ENCODE data around the gene DLX3. TPM values are rescaled to one million over a fixed set of nuclear protein-coding genes. Genes with fewer than 3 reads are reported as not detected.

The DLX3 gene
- total and polyA plus RNA-seq, 2 of the 8 experiments (the other 6 are each of a cell fraction or from before 2014, with no cell fraction given) = 0.15 to 0.20 TPM

DNA sequence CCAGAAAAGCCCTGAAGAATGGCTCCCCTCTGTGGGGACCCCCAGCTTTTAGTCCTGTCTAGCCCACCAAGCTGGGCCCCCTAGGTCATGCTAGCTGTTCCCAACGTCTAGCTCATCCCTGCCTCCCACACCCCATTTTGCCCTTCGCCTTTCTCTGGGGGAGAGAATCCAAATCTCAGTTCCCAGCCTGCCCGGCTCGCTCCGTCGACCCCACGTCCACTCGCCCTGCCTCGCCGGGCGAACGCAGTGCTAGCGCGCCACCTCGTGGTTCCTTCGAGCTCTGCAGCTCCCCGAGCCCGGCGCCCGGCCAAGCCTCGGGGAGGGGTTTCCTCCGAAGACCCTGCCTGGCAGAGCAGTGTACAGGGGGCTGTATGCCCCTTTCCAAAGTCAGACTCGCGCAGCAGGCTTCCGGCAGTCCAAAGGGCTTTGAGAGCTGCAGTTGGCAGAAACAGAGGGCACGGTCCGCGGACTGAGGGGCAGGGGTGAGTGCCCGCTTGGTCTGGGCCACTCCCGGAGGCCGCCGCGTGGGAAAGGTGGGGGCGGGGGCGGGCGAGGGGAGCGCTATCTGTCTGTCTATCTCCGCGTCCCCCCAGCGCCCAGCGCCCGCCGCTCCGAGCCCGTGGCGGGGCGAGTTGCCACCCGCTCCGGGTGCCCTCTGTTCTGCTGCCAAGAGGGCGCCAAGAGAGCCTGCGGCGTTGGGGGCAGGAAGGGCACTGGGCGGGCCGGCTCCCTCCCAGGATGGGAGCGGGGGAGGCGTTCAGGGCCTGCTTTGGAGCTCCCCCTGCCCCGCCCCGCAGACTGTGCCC, 1.7 kb upstream of the DLX3 start:
- peaks cover 2 to 15% of the 10 kb centered on the region in 2 experiments for H4K20me1 ChIP-seq (replicated peaks in 1 of 2; ENCODE audit: control insufficient read depth in 1 of 2, insufficient read depth in 2 of 2, low read length in 2 of 2)
- H3K4ac ChIP-seq (replicated peaks; ENCODE audit: insufficient read length, low read depth, low read length) = no peak overlapping the region
- peak overlapping the region; percentile 52; the same call in 1 of the 2 replicates for H2AFZ ChIP-seq (ENCODE audit: low read length)
- POLR2A ChIA-PET (ENCODE audit: partially characterized antibody) = interaction anchor here (0.8 to 5.6 kb wide), 11 partner anchors 11 to 233 kb away, joined by 3 to 28 read pairs (median 4); partner anchors contain the start of genes FAM117A and KAT7
- no peaks in the 10 kb centered on the region for H3K79me1 ChIP-seq (ENCODE audit: low read depth, low read length)
- H3K56ac ChIP-seq (replicated peaks; ENCODE audit: insufficient read length, low read depth, low read length) = no peak overlapping the region
- H3K4me1 ChIP-seq (replicated peaks in 1 of 4; ENCODE audit: control insufficient read depth in 3 of 4, insufficient read depth in 4 of 4, low read length in 3 of 4) = peaks cover 7 to 35% (median 15%) of the 10 kb centered on the region in 4 experiments; a peak in 6 of 7 replicates
- H3K79me2 ChIP-seq (ENCODE audit: control insufficient read depth in 1 of 2, insufficient read depth in 2 of 2, low read length in 2 of 2) = no peaks in the 10 kb centered on the region
- no peak overlapping the region for H2BK20ac ChIP-seq (ENCODE audit: low read length)
- H3K9me3 ChIP-seq (ENCODE audit: insufficient read depth in 2 of 2, low read depth in 1 of 2, low read length in 1 of 2) = peaks cover 0 to 5% of the 10 kb centered on the region in 2 experiments; a peak in 1 of 4 replicates
- no peak overlapping the region for H2AK5ac ChIP-seq (ENCODE audit: low read depth, low read length)
- H3K9ac ChIP-seq (replicated peaks in 1 of 4; ENCODE audit: extremely low read depth in 1 of 4, low read depth in 3 of 4, low read length in 3 of 4) = no peak overlapping the region
- peaks cover 44 to 76% (median 66%) of the 10 kb centered on the region in 4 experiments for H3K27me3 ChIP-seq (replicated peaks in 1 of 4; ENCODE audit: control insufficient read depth in 3 of 4, extremely low read depth in 1 of 4, insufficient read depth in 3 of 4, low read length in 3 of 4)
- no peak overlapping the region for H2BK12ac ChIP-seq (ENCODE audit: low read depth, low read length)
- H2BK15ac ChIP-seq (ENCODE audit: low read length) = peak overlapping the region; percentile 61; the same call in 1 of the 2 replicates
- no peak overlapping the region for H4K91ac ChIP-seq (replicated peaks; ENCODE audit: insufficient read length, low read length)
- H3K4me3 ChIP-seq (ENCODE audit: extremely low read depth in 1 of 4, insufficient read depth in 2 of 4, low read depth in 3 of 4, low read length in 4 of 4) = peak overlapping the region in 3 of 4 experiments; percentile 33 to 64 (median 43); a peak in 5 of 8 replicates
- H3K18ac ChIP-seq (ENCODE audit: extremely low read depth, low read length) = peak overlapping the region; percentile 81; the same call in 1 of the 2 replicates
- peak overlapping the region; percentile 5 to 96; a peak in 3 of 4 replicates for H3K4me2 ChIP-seq (ENCODE audit: insufficient read depth in 1 of 2, low read depth in 2 of 2, low read length in 2 of 2)
- H3K14ac ChIP-seq (ENCODE audit: insufficient read length) = no peak overlapping the region
- FAIRE-seq (no peak), DNase-seq (ENCODE audit: low read depth in 1 of 2, low spot score in 2 of 2) (peak in 1 of 2 experiments; percentile 96)
- no peak overlapping the region for H3K27ac ChIP-seq (ENCODE audit: low read depth, low read length)
- no peak overlapping the region; the same call in 1 of the 2 replicates for H4K8ac ChIP-seq (ENCODE audit: extremely low read depth, insufficient read depth, low read length)
- CTCF ChIA-PET (ENCODE audit: partially characterized antibody) = interaction anchor here (0.8 to 18.5 kb wide), 45 partner anchors 9 to 565 kb away, joined by 3 to 547 read pairs (median 8); partner anchors contain the start of genes ITGA3, NXPH3, PDK2 and SLC35B1
- H2BK120ac ChIP-seq (replicated peaks; ENCODE audit: low read depth, low read length) = no peak overlapping the region
- no peaks in the 10 kb centered on the region; a peak in 1 of 8 replicates for H3K36me3 ChIP-seq (ENCODE audit: control insufficient read depth in 2 of 4, insufficient read depth in 4 of 4, low read length in 3 of 4)
- 8% methylated on average over 23 of the region's 58 CpGs; no CpG with 5 or more reads in 1 of the 2 experiments for WGBS, 2 experiments (ENCODE audit: extremely low coverage in 1 of 2, insufficient coverage in 1 of 2, insufficient read length in 1 of 2, insufficient replicate concordance in 2 of 2, low coverage in 1 of 2, low lambda C conversion rate in 2 of 2, missing lambda C conversion rate in 1 of 2)
- H3K23me2 ChIP-seq (ENCODE audit: low read depth, low read length) = peaks cover 18% of the 10 kb centered on the region; the same call in 1 of the 2 replicates
- no peak overlapping the region for H4K5ac ChIP-seq (ENCODE audit: insufficient read length, low read depth, low read length)
- H2BK5ac ChIP-seq (ENCODE audit: low read depth, low read length) = no peak overlapping the region
- H3K23ac ChIP-seq (ENCODE audit: insufficient read length) = no peak overlapping the region
- TF ChIP-seq JUN (IDR thresholded peaks at IDR 0.05; ENCODE audit: low read depth, low read length) (no peak), RFX5 (IDR thresholded peaks at IDR 0.05; ENCODE audit: borderline replicate concordance, low read depth, low read length) (no peak), CTBP2 (IDR thresholded peaks at IDR 0.05; ENCODE audit: borderline replicate concordance, insufficient read depth, insufficient read length, low read length) (no peak), POLR2AphosphoS5 (IDR thresholded peaks at IDR 0.05; ENCODE audit: low read depth, low read length) (no peak), MAFK (IDR thresholded peaks at IDR 0.05; ENCODE audit: low read depth, low read length) (no peak), BACH1 (IDR thresholded peaks at IDR 0.05; ENCODE audit: low read length) (no peak; the same call in 1 of the 2 replicates), SIX5 (IDR thresholded peaks at IDR 0.05; ENCODE audit: low read depth, low read length) (no peak), NANOG (IDR thresholded peaks at IDR 0.05; ENCODE audit: insufficient read depth, low read depth, low read length, poor library complexity, severe bottlenecking) (no peak)
- TF ChIP-seq, protein P1, sequence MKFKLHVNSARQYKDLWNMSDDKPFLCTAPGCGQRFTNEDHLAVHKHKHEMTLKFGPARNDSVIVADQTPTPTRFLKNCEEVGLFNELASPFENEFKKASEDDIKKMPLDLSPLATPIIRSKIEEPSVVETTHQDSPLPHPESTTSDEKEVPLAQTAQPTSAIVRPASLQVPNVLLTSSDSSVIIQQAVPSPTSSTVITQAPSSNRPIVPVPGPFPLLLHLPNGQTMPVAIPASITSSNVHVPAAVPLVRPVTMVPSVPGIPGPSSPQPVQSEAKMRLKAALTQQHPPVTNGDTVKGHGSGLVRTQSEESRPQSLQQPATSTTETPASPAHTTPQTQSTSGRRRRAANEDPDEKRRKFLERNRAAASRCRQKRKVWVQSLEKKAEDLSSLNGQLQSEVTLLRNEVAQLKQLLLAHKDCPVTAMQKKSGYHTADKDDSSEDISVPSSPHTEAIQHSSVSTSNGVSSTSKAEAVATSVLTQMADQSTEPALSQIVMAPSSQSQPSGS (IDR thresholded peaks at IDR 0.05; ENCODE audit: low read length) = no peak
